HG02623 (cell line): ENCODE measurements around the gene CHI3L1.

Source experiments
- ATAC-seq: cut with Tn5 transposase; IDR thresholded peaks from one replicate; pipeline ENCODE4 v1.9.1; 2021; ENCODE audit warnings: moderate library complexity; ENCODE audit not compliant: unreplicated experiment

CHI3L1 gene

DNA sequence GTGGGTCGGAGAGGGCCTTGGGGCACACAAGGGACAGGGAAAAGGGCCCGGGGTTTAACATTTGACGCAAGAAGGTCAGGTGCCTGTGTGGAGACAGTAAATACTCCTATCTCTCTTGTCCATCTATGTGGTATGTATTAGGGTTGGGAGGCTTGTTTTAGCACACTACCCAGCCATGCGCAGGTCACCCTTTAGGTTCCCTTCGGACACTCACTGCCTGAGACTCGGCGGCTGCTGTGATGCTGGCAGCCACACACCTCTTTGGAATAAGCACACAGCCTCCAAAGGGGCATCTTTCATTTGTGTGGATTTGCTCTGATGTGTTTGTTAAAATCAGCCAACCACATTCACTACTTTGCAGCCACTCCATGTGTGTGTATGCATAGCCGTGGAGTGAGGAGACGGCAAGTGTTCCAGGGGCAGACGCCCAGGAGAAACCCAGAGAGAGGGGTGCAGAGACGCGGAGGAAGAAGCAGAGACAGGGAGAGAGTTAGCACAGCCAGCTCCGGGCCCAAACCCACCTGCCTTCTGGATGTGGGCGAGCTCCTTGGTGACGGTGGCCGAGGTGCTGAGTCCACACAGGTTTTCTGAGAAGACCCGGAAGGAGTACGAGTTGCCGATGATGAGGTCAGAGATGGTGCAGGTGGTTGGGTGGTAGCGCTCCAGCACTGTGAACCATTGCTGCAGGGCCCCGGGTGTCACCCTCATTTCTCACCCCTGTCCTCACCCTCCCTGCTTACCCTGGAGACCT lies 16.6 kb downstream of the CHI3L1 start:
- ATAC-seq = no peak

DNA sequence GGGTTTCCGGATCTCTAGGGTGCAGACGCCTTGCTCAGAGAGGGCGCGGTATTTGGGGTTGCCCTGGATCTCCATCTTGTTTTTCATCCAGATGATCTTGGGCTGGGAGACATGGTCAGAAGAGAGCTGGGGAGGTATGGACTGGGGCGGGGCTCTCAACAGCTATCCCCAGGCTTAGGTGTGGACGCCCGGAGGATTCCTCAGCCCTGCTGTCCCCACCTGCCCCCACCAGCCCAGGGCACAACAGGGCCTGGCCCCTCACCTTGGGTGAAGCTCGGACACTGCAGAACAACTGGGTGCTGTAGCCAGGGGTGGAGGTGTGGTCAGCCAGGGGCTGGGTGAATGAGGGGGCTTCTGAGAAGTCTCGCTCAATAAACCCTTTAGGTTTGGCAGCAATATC lies 17.5 kb downstream of the CHI3L1 start:
- no peak for ATAC-seq

DNA sequence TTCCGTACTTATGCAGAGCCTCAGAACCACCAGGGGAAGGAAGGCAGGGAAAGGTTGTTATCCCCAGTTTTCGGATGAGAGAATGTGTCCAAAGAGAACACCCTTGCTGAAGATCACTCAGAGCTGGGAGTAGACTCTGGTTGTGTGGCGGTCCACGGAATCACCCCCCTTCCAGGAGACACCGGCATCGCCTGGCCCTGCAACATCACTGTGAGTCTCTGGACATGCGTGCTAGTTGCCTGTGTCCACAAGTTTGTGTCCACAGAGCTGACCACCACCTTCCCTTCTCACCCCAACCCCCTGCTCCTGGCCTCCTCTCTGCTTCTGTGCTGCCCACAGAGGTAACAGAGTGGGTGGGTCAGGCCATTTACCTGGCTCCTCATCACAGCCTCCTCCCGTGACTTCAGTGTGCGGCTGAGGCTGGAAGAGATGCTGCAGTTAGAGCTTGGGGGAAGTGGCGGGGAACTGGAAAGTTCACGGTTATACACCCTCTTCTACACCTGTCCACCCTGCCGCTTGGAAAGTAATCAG lies 18.2 kb downstream of the CHI3L1 start:
- no peak for ATAC-seq

DNA sequence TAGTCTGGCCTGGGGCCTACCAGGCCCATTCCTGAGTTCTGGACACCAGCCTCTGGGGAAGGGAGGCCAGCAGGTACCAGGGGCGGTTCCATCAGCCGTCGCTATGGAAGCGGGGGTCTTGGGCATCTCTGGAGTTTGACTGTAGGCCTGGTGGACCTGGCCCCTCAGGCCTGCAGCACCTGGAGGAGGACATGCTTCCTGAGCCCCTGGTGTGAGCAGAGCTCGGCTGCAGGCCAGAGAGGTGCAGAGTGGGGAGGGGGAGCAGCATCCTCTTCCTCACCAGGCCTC lies 18.6 kb downstream of the CHI3L1 start:
- ATAC-seq = no peak

DNA sequence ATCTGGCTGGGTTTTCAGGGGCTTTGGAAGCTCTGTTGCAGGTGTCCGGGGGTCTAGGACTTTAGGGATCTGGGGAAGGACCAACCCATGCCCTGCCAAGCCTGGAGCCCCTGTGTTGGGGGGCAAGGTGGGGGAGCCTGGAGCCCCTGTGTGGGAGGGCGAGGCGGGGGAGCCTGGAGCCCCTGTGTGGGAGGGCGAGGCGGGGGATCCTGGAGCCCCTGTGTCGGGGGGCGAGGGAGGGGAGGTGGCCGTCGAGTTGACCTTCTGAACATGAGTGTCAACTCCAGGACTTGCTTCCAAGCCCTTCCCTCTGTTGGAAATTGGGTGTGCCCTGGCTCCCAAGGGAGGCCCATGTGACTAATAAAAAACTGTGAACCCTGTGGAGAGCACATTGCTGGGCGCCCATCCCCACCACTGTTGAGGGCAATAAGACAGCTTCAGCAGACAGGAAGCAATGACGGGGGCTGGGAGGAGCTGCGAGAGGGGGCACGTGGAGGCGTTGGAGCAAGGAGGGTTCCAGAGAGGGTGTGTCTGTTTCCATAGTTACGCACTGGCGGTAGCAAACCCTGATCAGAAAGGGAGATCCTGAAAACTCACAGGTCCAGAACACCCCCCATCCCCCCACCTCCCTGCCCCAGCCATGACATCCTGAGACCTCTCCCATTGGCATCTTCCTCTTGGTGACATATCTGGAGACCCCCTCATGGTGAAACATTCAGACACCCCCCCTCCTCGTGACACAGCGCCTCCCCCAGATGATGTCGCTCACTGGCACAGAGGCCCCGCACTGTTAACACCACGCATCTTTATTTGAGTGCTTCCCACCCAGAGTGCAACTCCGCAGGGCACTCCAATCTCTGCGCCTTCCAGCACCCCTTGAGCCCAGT lies 19.2 kb downstream of the CHI3L1 start:
- ATAC-seq = no peak

DNA sequence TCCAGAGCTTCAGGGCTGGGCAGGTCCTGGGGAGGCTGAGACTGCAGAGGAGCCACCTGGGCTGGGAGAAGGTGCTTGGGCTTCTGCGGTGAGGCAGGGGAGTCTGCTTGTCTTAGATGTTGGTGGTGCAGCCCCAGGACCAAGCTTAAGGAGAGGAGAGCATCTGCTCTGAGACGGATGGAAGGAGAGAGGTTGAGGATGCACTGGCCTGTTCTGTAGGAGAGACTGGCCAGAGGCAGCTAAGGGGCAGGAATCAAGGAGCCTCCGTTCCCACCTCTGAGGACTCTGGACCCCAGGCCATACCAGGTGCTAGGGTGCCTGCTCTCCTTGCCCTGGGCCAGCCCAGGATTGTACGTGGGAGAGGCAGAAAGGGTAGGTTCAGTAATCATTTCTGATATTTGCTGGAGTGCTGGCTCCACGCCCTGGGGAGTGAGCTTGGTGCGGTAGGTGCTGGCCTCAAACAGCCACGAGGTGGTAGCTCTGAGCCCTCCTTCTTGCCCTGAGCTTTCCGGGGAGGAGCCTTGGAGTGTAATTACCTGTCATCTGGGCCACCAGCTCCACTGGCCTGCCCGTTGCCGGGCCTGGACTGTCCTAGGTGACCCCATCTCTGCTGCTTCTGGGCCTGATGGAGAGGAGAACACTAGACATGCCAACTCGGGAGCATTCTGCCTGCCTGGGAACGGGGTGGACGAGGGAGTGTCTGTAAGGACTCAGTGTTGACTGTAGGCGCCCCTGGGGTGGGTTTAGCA lies 20.1 kb downstream of the CHI3L1 start:
- no peak for ATAC-seq

GRCh38 chr1:203165800-203166161 lies 20.7 kb downstream of the CHI3L1 start:
- no peak for ATAC-seq

- no peak for ATAC-seq
These were observed 21.3 kb downstream of the CHI3L1 start for GRCh38 chr1:203165101-203165799.

GRCh38 chr1:203163891-203164635 lies 22.4 kb downstream of the CHI3L1 start:
- ATAC-seq = no peak

GRCh38 chr1:203162403-203162802 lies 24.1 kb downstream of the CHI3L1 start:
- no peak for ATAC-seq

DNA sequence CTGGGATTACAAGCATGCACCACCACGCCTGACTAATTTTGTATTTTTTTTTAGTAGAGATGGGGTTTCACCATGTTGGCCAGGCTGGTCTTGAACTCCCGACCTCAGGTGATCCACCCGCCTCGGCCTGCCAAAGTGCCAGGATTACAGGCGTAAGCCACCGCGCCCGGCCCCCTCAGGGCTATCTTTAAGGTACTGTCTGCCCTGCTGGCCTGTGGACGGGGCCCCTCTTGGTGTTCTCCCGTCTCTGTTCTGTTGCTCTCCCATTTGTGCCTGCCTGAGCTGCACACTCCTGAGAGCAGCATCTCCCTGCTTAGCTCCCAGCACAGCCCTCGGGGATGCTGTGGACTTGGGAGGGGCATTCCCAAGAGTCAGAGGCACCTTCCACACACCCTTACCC lies 24.8 kb downstream of the CHI3L1 start:
- ATAC-seq = no peak

GRCh38 chr1:203161175-203161574 lies 25.3 kb downstream of the CHI3L1 start:
- ATAC-seq = no peak

DNA sequence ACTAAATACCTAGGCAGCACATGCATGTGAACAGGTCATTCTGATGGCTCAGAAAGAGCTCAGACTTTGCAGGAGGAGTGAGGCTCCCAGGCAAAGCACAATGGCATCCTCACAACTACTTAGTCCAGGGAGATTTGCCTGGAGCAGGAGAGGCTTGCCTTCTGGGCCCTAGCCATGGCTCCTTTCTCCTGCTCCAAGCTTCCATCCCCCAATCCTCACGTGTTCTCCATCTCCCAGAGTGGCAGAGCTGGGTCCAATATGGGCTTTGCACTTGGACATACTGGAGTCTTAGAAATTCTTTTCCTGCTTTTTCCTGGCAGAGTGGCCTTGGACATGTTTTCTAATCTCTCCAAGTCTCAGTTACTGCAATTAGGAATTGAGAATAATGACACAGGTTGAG lies 26.7 kb downstream of the CHI3L1 start:
- ATAC-seq = no peak

GRCh38 chr1:203158960-203159665 lies 27.4 kb downstream of the CHI3L1 start:
- ATAC-seq = no peak

DNA sequence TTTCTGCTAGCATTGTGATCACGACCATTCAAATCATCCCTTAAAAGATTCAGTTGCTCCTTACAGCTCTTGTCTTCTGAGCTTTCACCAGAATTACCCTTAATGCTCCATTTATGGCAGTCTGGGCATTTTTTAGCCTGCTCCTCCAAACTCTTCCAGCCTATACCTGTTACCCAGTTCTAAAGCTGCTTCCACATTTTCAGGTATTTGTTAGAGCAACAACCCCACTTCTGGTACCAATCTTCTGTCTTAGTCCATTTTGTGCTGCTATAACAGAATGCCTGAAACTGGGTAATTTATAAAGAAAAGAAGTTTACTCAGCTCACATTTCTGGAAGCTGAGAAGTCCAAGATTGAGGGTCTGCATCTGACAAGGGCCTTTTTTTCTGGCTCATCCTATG lies 28.1 kb downstream of the CHI3L1 start:
- no peak for ATAC-seq

GRCh38 chr1:203156280-203156679 lies 30.2 kb downstream of the CHI3L1 start:
- no peak for ATAC-seq

- ATAC-seq = no peak
These were observed 32.3 kb downstream of the CHI3L1 start for GRCh38 chr1:203153989-203154821.

DNA sequence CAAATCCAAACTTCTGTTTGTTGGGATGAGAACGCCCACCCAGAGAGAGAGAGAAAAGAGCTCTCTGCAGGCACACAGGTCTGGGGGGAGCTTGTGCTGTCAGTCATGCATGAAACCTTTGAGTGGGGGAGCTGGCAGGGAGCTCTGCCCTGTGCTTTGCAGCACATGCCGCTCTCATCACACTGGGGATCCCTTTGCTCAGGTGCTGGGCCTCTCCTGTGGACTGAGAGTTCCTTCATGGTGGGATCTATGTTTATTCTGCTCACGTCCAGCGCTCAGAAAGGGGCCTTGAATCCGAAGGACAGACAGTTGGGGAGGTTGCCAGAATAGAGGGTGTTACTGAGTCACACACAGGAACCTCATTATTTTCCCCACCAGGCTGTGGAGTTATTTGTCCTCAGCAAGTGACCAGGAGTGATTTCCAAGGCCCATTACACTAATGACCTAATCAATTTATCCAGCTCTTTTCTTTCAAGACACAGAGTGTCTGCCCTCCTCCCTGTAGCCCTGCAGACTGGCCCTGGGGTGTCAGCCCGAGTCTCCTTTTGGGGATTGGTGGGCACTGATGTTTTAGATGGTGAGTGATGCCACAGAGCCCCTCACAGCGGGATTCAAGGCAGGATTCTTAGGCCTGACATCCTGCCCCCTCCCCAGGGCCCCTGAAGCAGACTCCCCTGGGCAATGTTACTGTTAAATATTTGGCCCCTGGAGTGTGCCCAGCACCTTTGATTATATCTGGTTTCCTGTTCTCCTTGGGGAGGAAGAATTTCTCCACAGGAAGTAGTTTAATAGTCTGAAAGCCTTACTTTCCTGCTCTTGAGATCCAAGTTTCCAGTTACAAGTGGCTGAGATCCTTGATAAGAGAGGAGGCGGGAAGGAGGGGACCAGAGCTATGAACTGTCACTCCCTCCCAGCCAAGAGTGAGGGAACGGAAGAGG lies 33.2 kb downstream of the CHI3L1 start:
- ATAC-seq = no peak
